K562 (cell line): Measurements from ENCODE around the gene B3GNT9. TPM values are rescaled to one million over a fixed set of nuclear protein-coding genes. Genes with fewer than 3 reads are reported as not detected.

Experiments
- ATAC-seq: fragments of 200-7000 bp; cut with Tn5 transposase; 3 replicates; pipeline ENCODE4 v1.9.1; 2020; ENCODE audit warnings: moderate library complexity
- BruUV-seq: library from RNA; stranded (reverse); fragments of 400-500 nt; replicated peaks from 2 replicates; lab custom pipeline; 2021; lab: Mats Ljungman, UMichigan
- CTCF ChIA-PET: fragments of 300-600 bp; formaldehyde crosslinking; extraction: SDS; loops from one replicate; lab custom pipeline; 2021; ENCODE audit warnings: low intra/inter-chr PET ratio; lab: Yijun Ruan, JAX
- POLR2A ChIA-PET: fragments of 300-600, 350-650 bp; sonication (Branson Sonifier 250); formaldehyde crosslinking; extraction: SDS; loops from one replicate; lab custom pipeline; 2021; ENCODE audit warnings: antibody characterized with exemption, inconsistent platforms; lab: Yijun Ruan, JAX
- DNase-seq, 4 experiments: peaks; one replicate each; pipeline versions ENCODE4 v3.0.0 to v3.0.0-alpha.2; 2011 to 2018; ENCODE audit warnings: low spot score in 3 of 4, mixed read lengths in 3 of 4; ENCODE audit errors: extremely low read depth in 1 of 4
- FAIRE-seq: peaks from 2 replicates; lab custom pipeline; 2011; peaks lifted over from hg19 to GRCh38; lab: Jason Lieb, UNC
- H2AFZ ChIP-seq: 2 replicates; pipeline ENCODE4 v1.6.0; 2011; ENCODE audit warnings: low read depth, low read length, control low read depth, inconsistent platforms
- H3K27ac ChIP-seq: fragments of 200-600 bp; 3 replicates; pipeline ENCODE4 v1.8.0; 2011; ENCODE audit warnings: low read depth, mild to moderate bottlenecking, control low read depth, inconsistent platforms, low read length, moderate library complexity, mixed read lengths; ENCODE audit errors: extremely low read depth
- H3K27me3 ChIP-seq, 2 experiments: fragments of 300-600 bp in 1 of 2; 2 replicates in 1 of 2; 3 replicates in 1 of 2; pipeline versions ENCODE4 v1.6.0 to v1.8.0; 2011; ENCODE audit warnings: inconsistent platforms in 2 of 2, low read length in 2 of 2, mild to moderate bottlenecking in 1 of 2, mixed read lengths in 1 of 2, moderate library complexity in 1 of 2; ENCODE audit not compliant: control insufficient read depth in 2 of 2, insufficient read depth in 2 of 2
- H3K36me3 ChIP-seq: fragments of 300-600 bp; 3 replicates; pipeline ENCODE4 v1.8.0; 2011; ENCODE audit warnings: mild to moderate bottlenecking, low read length, inconsistent platforms; ENCODE audit not compliant: control insufficient read depth, insufficient read depth
- H3K4me1 ChIP-seq, 2 experiments: fragments of 200-600 bp in 1 of 2; replicated peaks in 1 of 2; 2 replicates in 1 of 2; 3 replicates in 1 of 2; pipeline versions ENCODE4 v1.5.1 to v1.8.0; 2011; ENCODE audit warnings: inconsistent platforms in 2 of 2, low read length in 2 of 2, mild to moderate bottlenecking in 1 of 2, mixed read lengths in 1 of 2, moderate library complexity in 1 of 2; ENCODE audit not compliant: control insufficient read depth in 2 of 2, insufficient read depth in 2 of 2
- H3K4me2 ChIP-seq: 2 replicates; pipeline ENCODE4 v1.6.1; 2011; ENCODE audit warnings: low read length, control low read depth, inconsistent platforms, mixed read lengths; ENCODE audit not compliant: insufficient read depth
- H3K4me3 ChIP-seq: fragments of 200-600 bp; sonication (generic), shearing (Covaris generic); 2 replicates; pipeline ENCODE4 v1.5.1; 2016; ENCODE audit warnings: control low read depth, inconsistent platforms
- H3K79me2 ChIP-seq: fragments of 200-600 bp; 3 replicates; pipeline ENCODE4 v1.8.0; 2011; ENCODE audit warnings: low read length, inconsistent platforms; ENCODE audit not compliant: control insufficient read depth, insufficient read depth
- H3K9ac ChIP-seq, 2 experiments: 2 replicates each; pipeline versions ENCODE4 v1.6.0 to v1.6.1; 2011; ENCODE audit warnings: low read depth in 2 of 2, low read length in 2 of 2, control low read depth in 1 of 2, inconsistent platforms in 1 of 2, mild to moderate bottlenecking in 1 of 2, mixed read lengths in 1 of 2; ENCODE audit not compliant: insufficient read depth in 1 of 2
- H3K9me1 ChIP-seq: one replicate; pipeline ENCODE4 v1.6.0; 2011; ENCODE audit warnings: inconsistent platforms, mild to moderate bottlenecking, low read length, moderate library complexity; ENCODE audit not compliant: control insufficient read depth, insufficient read depth
- H3K9me3 ChIP-seq: replicated peaks from 2 replicates; pipeline ENCODE4 v1.5.1; 2011; ENCODE audit warnings: low read depth, low read length, inconsistent platforms; ENCODE audit not compliant: control insufficient read depth, insufficient read depth
- H4K20me1 ChIP-seq: replicated peaks from 2 replicates; pipeline ENCODE4 v1.6.1; 2011; ENCODE audit warnings: low read length, inconsistent platforms, mixed read lengths; ENCODE audit not compliant: control insufficient read depth, insufficient read depth
- HNRNPL ChIP-seq: fragments of 200-400 bp; formaldehyde crosslinking; IDR thresholded peaks from 2 replicates; pipeline ENCODE4 v1.6.1; 2017; ENCODE audit warnings: low read depth, mild to moderate bottlenecking, low read length
- IRF2 ChIP-seq: sonication (generic); formaldehyde crosslinking; IDR thresholded peaks from 2 replicates; pipeline ENCODE4 v1.8.1; 2022; ENCODE audit warnings: mild to moderate bottlenecking, missing genetic modification reagents
- MITF ChIP-seq: IDR thresholded peaks from 2 replicates; pipeline ENCODE4 v1.6.1; 2014; ENCODE audit warnings: antibody characterized with exemption
- NR2C2 ChIP-seq, 2 experiments: fragments of 200-800 bp in 1 of 2; sonication (Bioruptor generic) in 1 of 2; sonication (generic) in 1 of 2; formaldehyde crosslinking in 1 of 2; IDR thresholded peaks; 2 replicates each; pipeline versions ENCODE4 v1.6.1 to v1.8.0; 2016 to 2022; ENCODE audit warnings: mild to moderate bottlenecking in 1 of 2, missing compliant biosample characterization in 1 of 2, missing genetic modification characterization in 1 of 2, missing genetic modification reagents in 1 of 2
- PRPF4 ChIP-seq: fragments of 200-400 bp; formaldehyde crosslinking; IDR thresholded peaks from one replicate; pipeline ENCODE4 v1.6.1; 2017; ENCODE audit warnings: low read length, low read depth, mild to moderate bottlenecking; ENCODE audit not compliant: insufficient read depth, poor library complexity, severe bottlenecking
- SAP30 ChIP-seq: fragments of 200-600 bp; sonication (generic); IDR thresholded peaks from 2 replicates; pipeline ENCODE4 v1.6.1; 2012; ENCODE audit warnings: borderline replicate concordance, low read depth, mild to moderate bottlenecking, moderate library complexity, low read length, control low read depth, inconsistent platforms; ENCODE audit not compliant: insufficient read depth, poor library complexity, severe bottlenecking
- SMARCA4 ChIP-seq: fragments of 450-650 bp; IDR thresholded peaks from 2 replicates; pipeline ENCODE4 v1.6.1; 2016
- SRSF1 ChIP-seq: fragments of 200-400 bp; formaldehyde crosslinking; IDR thresholded peaks from 2 replicates; pipeline ENCODE4 v1.6.1; 2017; ENCODE audit warnings: mild to moderate bottlenecking, low read depth, low read length, moderate library complexity
- TBP ChIP-seq: optimal IDR thresholded peaks from 2 replicates; pipeline ENCODE3; 2011; ENCODE audit warnings: low read depth, low read length, improper control_type of control experiment
- TEAD1 ChIP-seq, 2 experiments: fragments of 450-650 bp in 1 of 2; sonication (generic) in 1 of 2; formaldehyde crosslinking; IDR thresholded peaks; 2 replicates each; pipeline versions ENCODE4 v1.4.0 to v1.8.0; 2020 to 2022; ENCODE audit warnings: mild to moderate bottlenecking in 2 of 2, missing genetic modification reagents in 1 of 2
- ZNF224 ChIP-seq: sonication (generic); formaldehyde crosslinking; IDR thresholded peaks from 2 replicates; pipeline ENCODE4 v1.8.0; 2022; ENCODE audit warnings: mild to moderate bottlenecking, missing genetic modification reagents
- ZNF311 ChIP-seq: fragments of 250-450 bp; sonication (Bioruptor Pico); IDR thresholded peaks from 2 replicates; pipeline ENCODE4 v1.4.0; 2020; ENCODE audit warnings: mild to moderate bottlenecking, moderate library complexity
- WGBS: fragments of 100-300 bp; shearing (Covaris generic); methylation state at CpG from one replicate; pipeline ENCODE4 v1.1.6; 2016; ENCODE audit warnings: low coverage, mixed read lengths; ENCODE audit not compliant: insufficient coverage; ENCODE audit errors: missing lambda C conversion rate; 5-methylcytosine and 5-hydroxymethylcytosine counted together
- in situ Hi-C: fragments of 300-500 bp; cut with MboI; formaldehyde crosslinking; loops from 4 replicates; pipeline ENCODE4 v1.15.0; 2018; ENCODE audit warnings: inconsistent platforms, mixed read lengths
- intact Hi-C: fragments of 100-400 bp; cut with micrococcal nuclease; formaldehyde crosslinking; loops from 2 replicates; pipeline ENCODE4 v1.14.2; 2022
- polyA plus RNA-seq, 8 experiments: library from polyadenylated mRNA; depleted of rRNA in 4 of 8; stranded (reverse) in 5 of 8; unstranded in 3 of 8; fragments of >200 nt; fragmentation: Nextera tagmentation in 2 of 8; fragmentation: Illumina TruSeq in 1 of 8; extraction: Ambion mirVana in 2 of 8; extraction: Trizol in 1 of 8; gene quantifications; 2 replicates each; pipeline versions ENCODE4 v1.2.1 to v1.2.3, GENCODE V29; 2011 to 2014; ENCODE audit warnings: inconsistent platforms in 1 of 8, missing spikeins in 1 of 8
- total RNA-seq, 7 experiments: library from RNA; depleted of rRNA in 6 of 7; stranded (reverse); fragments of >200 nt in 6 of 7; fragmentation: Illumina TruSeq in 2 of 7; extraction: Trizol in 2 of 7; gene quantifications; 2 replicates each; pipeline versions ENCODE4 v1.2.1 to v1.2.3, GENCODE V29; 2011 to 2021; ENCODE audit warnings: low replicate concordance in 1 of 7
- TF ChIP-seq, protein P1 (sequence below): sonication (generic); formaldehyde crosslinking; IDR thresholded peaks from 2 replicates; pipeline ENCODE4 v1.8.0; 2022; ENCODE audit warnings: mild to moderate bottlenecking, missing genetic modification reagents, borderline replicate concordance

B3GNT9 gene
- total and polyA plus RNA-seq, 9 of the 15 experiments (the other 6 are each of a cell fraction or from before 2014, with no cell fraction given): 0.01 to 1.8 (median 1.1) TPM; not detected in 1

DNA sequence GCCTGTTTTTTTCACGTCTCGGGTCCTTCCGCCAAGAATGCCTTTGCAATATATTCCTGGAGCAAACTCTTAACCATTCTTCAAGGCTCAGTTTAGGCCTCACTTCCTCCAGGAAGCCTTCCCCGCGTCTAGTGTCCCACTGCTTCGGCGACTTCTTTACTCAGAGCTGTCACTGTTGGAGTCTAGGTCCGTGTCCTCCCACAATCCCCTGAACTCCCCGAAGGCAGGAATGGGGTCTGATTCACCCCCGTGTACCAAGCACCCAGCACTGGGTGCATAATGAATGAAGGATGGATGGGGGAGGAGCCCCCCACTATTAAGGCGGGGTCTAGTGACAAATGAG, 32.5 kb upstream of the B3GNT9 start (continued):
- TF ChIP-seq PRPF4 (no peak), SMARCA4 (0 out of 2 replicates have a peak, but pooled peaks have one; percentile 27), SAP30 (peak; percentile 29), TEAD1 (CRISPR knock-in tag; IDR thresholded peaks at IDR 0.05) (0 out of 4 replicates have a peak, but pooled peaks of 1 of the 2 experiments have one; percentile 61), SRSF1 (no peak)
- TF ChIP-seq, protein P1, sequence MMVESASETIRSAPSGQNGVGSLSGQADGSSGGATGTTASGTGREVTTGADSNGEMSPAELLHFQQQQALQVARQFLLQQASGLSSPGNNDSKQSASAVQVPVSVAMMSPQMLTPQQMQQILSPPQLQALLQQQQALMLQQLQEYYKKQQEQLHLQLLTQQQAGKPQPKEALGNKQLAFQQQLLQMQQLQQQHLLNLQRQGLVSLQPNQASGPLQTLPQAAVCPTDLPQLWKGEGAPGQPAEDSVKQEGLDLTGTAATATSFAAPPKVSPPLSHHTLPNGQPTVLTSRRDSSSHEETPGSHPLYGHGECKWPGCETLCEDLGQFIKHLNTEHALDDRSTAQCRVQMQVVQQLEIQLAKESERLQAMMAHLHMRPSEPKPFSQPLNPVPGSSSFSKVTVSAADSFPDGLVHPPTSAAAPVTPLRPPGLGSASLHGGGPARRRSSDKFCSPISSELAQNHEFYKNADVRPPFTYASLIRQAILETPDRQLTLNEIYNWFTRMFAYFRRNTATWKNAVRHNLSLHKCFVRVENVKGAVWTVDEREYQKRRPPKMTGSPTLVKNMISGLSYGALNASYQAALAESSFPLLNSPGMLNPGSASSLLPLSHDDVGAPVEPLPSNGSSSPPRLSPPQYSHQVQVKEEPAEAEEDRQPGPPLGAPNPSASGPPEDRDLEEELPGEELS (CRISPR knock-in tag): no peak

DNA sequence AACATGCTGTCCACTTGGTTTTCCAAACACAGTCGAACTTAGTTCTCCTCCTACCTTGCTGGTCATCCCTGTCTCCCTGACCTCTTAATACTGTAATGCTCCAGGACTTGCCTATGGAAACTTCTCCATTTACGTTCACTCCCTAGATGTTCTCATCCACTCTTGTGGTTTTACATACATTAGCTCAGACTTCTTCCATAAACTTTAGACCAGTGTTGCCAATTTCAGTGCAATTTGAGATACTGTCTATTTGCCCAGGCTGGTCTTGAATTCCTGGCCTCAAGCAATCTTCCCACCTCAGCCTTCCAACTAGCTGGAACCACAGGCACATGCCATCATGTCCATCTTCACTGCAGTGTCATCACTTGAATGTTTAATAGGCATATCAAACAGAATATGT, 31.5 kb upstream of the B3GNT9 start:
- ChIA-PET POLR2A (interaction anchor here (0.6 to 1.5 kb wide), 3 partner anchors 9 to 263 kb away, joined by 3 read pairs; no protein-coding TSS in a partner anchor), CTCF (no interaction called here)
- Histone ChIP-seq H3K9me3 (no peaks in the 10 kb centered on the region), H2AFZ (no peak overlapping the region), H3K4me1 (peaks cover 13 to 56% of the 10 kb centered on the region in 2 experiments), H3K4me3 (0 out of 2 replicates have a peak overlapping the region, but pooled peaks have one; percentile 61), H4K20me1 (peaks cover 11% of the 10 kb centered on the region), H3K36me3 (no peaks in the 10 kb centered on the region), H3K79me2 (peaks cover 14% of the 10 kb centered on the region), H3K9me1 (no peaks in the 10 kb centered on the region), H3K27me3 (no peaks in the 10 kb centered on the region), H3K27ac (no peak overlapping the region), H3K9ac (peak overlapping the region in 1 of 2 experiments; percentile 81; a peak in 1 of 4 replicates), H3K4me2 (peak overlapping the region; percentile 99)
- in situ Hi-C loops: no loop called here
- BruUV-seq: TSS peak; percentile 59
- intact Hi-C loops: loop anchor here (10.0 kb wide), 2 partner anchors 167 to 227 kb away; no protein-coding TSS in a partner anchor
- ATAC-seq: no peak
- FAIRE-seq: peak; percentile 60
- 47% methylated on average over 2 of the region's 2 CpGs for WGBS
- no peak for DNase-seq
- no peak for TF ChIP-seq TBP
- no peak for TF ChIP-seq HNRNPL
- no peak for TF ChIP-seq IRF2 (CRISPR knock-in tag)
- TF ChIP-seq MITF: no peak
- TF ChIP-seq ZNF311 (CRISPR knock-in tag): no peak
- TF ChIP-seq ZNF224 (CRISPR knock-in tag): no peak
- no peak for TF ChIP-seq NR2C2 (CRISPR knock-in tag; IDR thresholded peaks at IDR 0.05)
- TF ChIP-seq NR2C2 (tag; IDR thresholded peaks at IDR 0.05): no peak
- no peak for TF ChIP-seq SMARCA4
